CD4-positive, alpha-beta memory T cell (primary cell): ENCODE results near the gene RFTN1. TPM values are rescaled to one million over a fixed set of nuclear protein-coding genes. Genes with fewer than 3 reads are reported as not detected.
A peak's percentile ranks its signal among the peaks of the same experiment; 100 is the strongest.

Experiments used
- CTCF ChIA-PET: fragments of 350-600 bp; sonication (Branson Sonifier 250); formaldehyde crosslinking; loops from one replicate; lab custom pipeline; 2021; ENCODE audit warnings: inconsistent platforms; ENCODE audit not compliant: partially characterized antibody; lab: Charles Lee
- POLR2A ChIA-PET: fragments of 350-600 bp; sonication (Branson Sonifier 250); formaldehyde crosslinking; loops from one replicate; lab custom pipeline; 2021; ENCODE audit not compliant: partially characterized antibody; lab: Charles Lee
- DNase-seq, 5 donors: peaks; one replicate each; pipeline versions ENCODE4 v3.0.0 to v3.0.0-alpha.2; 2020 to 2022; ENCODE audit warnings: mixed read lengths in 1 of 5
- H3K27ac ChIP-seq: one replicate; pipeline ENCODE4 v1.7.0; 2013; ENCODE audit warnings: low read depth, low read length
- H3K27me3 ChIP-seq: 2 replicates; pipeline ENCODE4 v1.7.0; 2013; ENCODE audit warnings: mild to moderate bottlenecking, low read length, moderate library complexity; ENCODE audit not compliant: insufficient read depth
- H3K36me3 ChIP-seq: 2 replicates; pipeline ENCODE4 v1.7.0; 2013; ENCODE audit warnings: mild to moderate bottlenecking, low read length, moderate library complexity; ENCODE audit not compliant: insufficient read depth
- H3K4me1 ChIP-seq: 2 replicates; pipeline ENCODE4 v1.7.0; 2013; ENCODE audit warnings: mild to moderate bottlenecking, low read length, moderate library complexity; ENCODE audit not compliant: insufficient read depth
- H3K4me3 ChIP-seq, 2 donors: one replicate each; pipeline ENCODE4 v1.7.0; 2013; ENCODE audit warnings: low read length in 2 of 2, mild to moderate bottlenecking in 1 of 2
- H3K9me3 ChIP-seq, 2 donors: one replicate each; pipeline ENCODE4 v1.7.0; 2013; ENCODE audit warnings: low read length in 2 of 2, control low read depth in 1 of 2; ENCODE audit not compliant: control insufficient read depth in 1 of 2
- H3K27ac Mint-ChIP-seq, 7 donors: one replicate each; pipeline ENCODE4 v1.8.0; 2020 to 2021; ENCODE audit warnings: mixed read lengths in 7 of 7, mild to moderate bottlenecking in 6 of 7, inconsistent platforms in 3 of 7, moderate library complexity in 3 of 7
- H3K27me3 Mint-ChIP-seq, 2 donors: one replicate each; pipeline ENCODE4 v1.8.0; 2020 to 2021; ENCODE audit warnings: mixed read lengths in 2 of 2
- H3K36me3 Mint-ChIP-seq, 2 donors: one replicate each; pipeline ENCODE4 v1.8.0; 2020 to 2021; ENCODE audit warnings: mixed read lengths in 2 of 2, inconsistent platforms in 1 of 2, mild to moderate bottlenecking in 1 of 2
- H3K4me1 Mint-ChIP-seq, 4 donors: one replicate each; pipeline ENCODE4 v1.8.0; 2020 to 2021; ENCODE audit warnings: mixed read lengths in 4 of 4, mild to moderate bottlenecking in 1 of 4
- H3K4me3 Mint-ChIP-seq, 8 donors: one replicate each; pipeline ENCODE4 v1.8.0; 2020 to 2021; ENCODE audit warnings: mixed read lengths in 8 of 8, mild to moderate bottlenecking in 7 of 8, moderate library complexity in 6 of 8, inconsistent platforms in 3 of 8
- H3K9me3 Mint-ChIP-seq, 8 donors: one replicate each; pipeline ENCODE4 v1.8.0; 2020 to 2021; ENCODE audit warnings: mixed read lengths in 8 of 8, mild to moderate bottlenecking in 5 of 8, inconsistent platforms in 3 of 8, moderate library complexity in 1 of 8
- intact Hi-C: fragments of 100-400 bp; cut with micrococcal nuclease; formaldehyde crosslinking; loops from one replicate; pipeline ENCODE4 v1.15.1; 2023
- polyA plus RNA-seq, 2 donors: library from polyadenylated mRNA; unstranded; fragments of 300-500 nt; fragmentation: Illumina TruSeq; gene quantifications; one replicate each; pipeline ENCODE4 v1.2.3, GENCODE V29; 2021
- total RNA-seq, 2 experiments: library from RNA; stranded (reverse); gene quantifications; one replicate each; pipeline ENCODE4 v1.2.3, GENCODE V29; 2021

RFTN1 gene
- total and polyA plus RNA-seq, 4 experiments from 2014 or later, result 38.3 to 59.7 (median 52.0) TPM

- H3K4me1 Mint-ChIP-seq, result peaks cover 35 to 72% (median 58%) of the 10 kb centered on the region in 4 donors
- peaks cover 10% of the 10 kb centered on the region for H3K36me3 ChIP-seq
- CTCF ChIA-PET, result interaction anchor here (1.4 kb wide), 1 partner anchor 53 kb away, joined by 3 read pairs; no protein-coding TSS in a partner anchor
- peaks cover 0 to 3% (median 0%) of the 10 kb centered on the region in 8 donors for H3K9me3 Mint-ChIP-seq
- H3K9me3 ChIP-seq, result no peaks in the 10 kb centered on the region
- no peak overlapping the region for H3K27ac ChIP-seq
- peaks cover 34% of the 10 kb centered on the region for H3K4me1 ChIP-seq
- peaks cover 56 to 69% of the 10 kb centered on the region in 2 donors for H3K36me3 Mint-ChIP-seq
- peak overlapping the region; percentile 49 to 81 (median 73) for H3K27ac Mint-ChIP-seq
- H3K4me3 Mint-ChIP-seq, result no peak overlapping the region
- no peaks in the 10 kb centered on the region for H3K27me3 ChIP-seq
- DNase-seq, result no peak
- no peaks in the 10 kb centered on the region for H3K27me3 Mint-ChIP-seq
- POLR2A ChIA-PET, result interaction anchor here (1.2 kb wide), 1 partner anchor 78 kb away, joined by 3 read pairs; the partner anchor contains the start of gene OXNAD1
- no peak overlapping the region for H3K4me3 ChIP-seq
- intact Hi-C loops, result no loop called here
Measured at GRCh38 chr3:16343101-16343500, 170.4 kb downstream of the RFTN1 start.

GRCh38 chr3:16338999-16339398 is 174.5 kb downstream of the RFTN1 start:
- peak overlapping the region in 4 of 8 donors; percentile 58 to 71 (median 62) for H3K4me3 Mint-ChIP-seq
- H3K4me1 ChIP-seq, result peaks cover 48% of the 10 kb centered on the region
- peaks cover 38 to 64% of the 10 kb centered on the region in 2 donors for H3K36me3 Mint-ChIP-seq
- ChIA-PET POLR2A (interaction anchor here (0.7 to 3.6 kb wide), 13 partner anchors 8 to 174 kb away, joined by 3 to 27 read pairs (median 6); partner anchors contain the start of genes OXNAD1 and RFTN1), CTCF (interaction anchor here (0.8 to 3.6 kb wide), 7 partner anchors 19 to 173 kb away, joined by 3 to 27 read pairs (median 6); partner anchors contain the start of genes DPH3 and OXNAD1)
- peaks cover 11% of the 10 kb centered on the region for H3K36me3 ChIP-seq
- H3K27me3 ChIP-seq, result no peaks in the 10 kb centered on the region
- no peaks in the 10 kb centered on the region for H3K9me3 ChIP-seq
- intact Hi-C loops, result loop anchor here (1.0 to 2.0 kb wide), 2 partner anchors 27 to 174 kb away; partner anchors contain the start of gene RFTN1
- peak; percentile 22 to 60 (median 28) for DNase-seq
- no peak overlapping the region for H3K4me3 ChIP-seq
- H3K9me3 Mint-ChIP-seq, result peaks cover 0 to 3% (median 0%) of the 10 kb centered on the region in 8 donors
- H3K4me1 Mint-ChIP-seq, result peaks cover 44 to 81% (median 63%) of the 10 kb centered on the region in 4 donors
- H3K27me3 Mint-ChIP-seq, result no peaks in the 10 kb centered on the region
- H3K27ac ChIP-seq, result peak overlapping the region; percentile 23
- H3K27ac Mint-ChIP-seq, result peak overlapping the region; percentile 71 to 94 (median 86)

GRCh38 chr3:16337856-16338540 is 175.5 kb downstream of the RFTN1 start:
- H3K9me3 ChIP-seq, result no peaks in the 10 kb centered on the region
- no peaks in the 10 kb centered on the region for H3K27me3 ChIP-seq
- no peaks in the 10 kb centered on the region for H3K27me3 Mint-ChIP-seq
- POLR2A ChIA-PET, result interaction anchor here (0.6 to 3.6 kb wide), 16 partner anchors 9 to 175 kb away, joined by 3 to 27 read pairs (median 6); partner anchors contain the start of genes OXNAD1 and RFTN1
- DNase-seq, result peak; percentile 47 to 67 (median 60)
- intact Hi-C loops, result loop anchor here (1.0 to 2.0 kb wide), 2 partner anchors 26 to 175 kb away; partner anchors contain the start of gene RFTN1
- peaks cover 6% of the 10 kb centered on the region for H3K36me3 ChIP-seq
- peak overlapping the region; percentile 71 to 94 (median 86) for H3K27ac Mint-ChIP-seq
- peaks cover 30 to 60% of the 10 kb centered on the region in 2 donors for H3K36me3 Mint-ChIP-seq
- H3K4me1 Mint-ChIP-seq, result peaks cover 39 to 72% (median 54%) of the 10 kb centered on the region in 4 donors
- peak overlapping the region; percentile 11 to 72 (median 70) for H3K4me3 Mint-ChIP-seq
- H3K9me3 Mint-ChIP-seq, result peaks cover 0 to 2% (median 0%) of the 10 kb centered on the region in 8 donors
- peaks cover 39% of the 10 kb centered on the region for H3K4me1 ChIP-seq
- CTCF ChIA-PET, result interaction anchor here (0.8 to 3.6 kb wide), 8 partner anchors 18 to 174 kb away, joined by 3 to 27 read pairs (median 6); partner anchors contain the start of genes DPH3 and OXNAD1
- no peak overlapping the region for H3K4me3 ChIP-seq
- peak overlapping the region; percentile 23 for H3K27ac ChIP-seq

GRCh38 chr3:16336825-16337224 is 176.7 kb downstream of the RFTN1 start:
- Mint-ChIP-seq H3K4me1 (peaks cover 43 to 77% (median 53%) of the 10 kb centered on the region in 4 donors), H3K27ac (peak overlapping the region in 5 of 7 donors; percentile 47 to 89 (median 71)), H3K9me3 (peaks cover 0 to 8% (median 0%) of the 10 kb centered on the region in 8 donors), H3K4me3 (peak overlapping the region in 1 of 8 donors; percentile 13), H3K27me3 (no peaks in the 10 kb centered on the region), H3K36me3 (peaks cover 39 to 66% of the 10 kb centered on the region in 2 donors)
- H3K4me1 ChIP-seq, result peaks cover 36% of the 10 kb centered on the region
- H3K9me3 ChIP-seq, result no peaks in the 10 kb centered on the region
- CTCF ChIA-PET, result interaction anchor here (0.7 to 3.6 kb wide), 6 partner anchors 9 to 213 kb away, joined by 3 to 27 read pairs (median 4); no protein-coding TSS in a partner anchor
- no peak overlapping the region for H3K4me3 ChIP-seq
- POLR2A ChIA-PET, result interaction anchor here (0.8 to 3.6 kb wide), 6 partner anchors 20 to 175 kb away, joined by 3 to 27 read pairs (median 8); partner anchors contain the start of genes DPH3 and OXNAD1
- H3K27ac ChIP-seq, result no peak overlapping the region
- H3K27me3 ChIP-seq, result no peaks in the 10 kb centered on the region
- no peak for DNase-seq
- peaks cover 6% of the 10 kb centered on the region for H3K36me3 ChIP-seq
- intact Hi-C loops, result no loop called here

GRCh38 chr3:16335772-16336645 is 177.5 kb downstream of the RFTN1 start:
- peaks cover 36% of the 10 kb centered on the region for H3K4me1 ChIP-seq
- no peak for DNase-seq
- H3K4me1 Mint-ChIP-seq, result peaks cover 46 to 74% (median 53%) of the 10 kb centered on the region in 4 donors
- CTCF ChIA-PET, result interaction anchor here (1.3 to 3.6 kb wide), 5 partner anchors 8 to 214 kb away, joined by 4 to 27 read pairs (median 4); no protein-coding TSS in a partner anchor
- peak overlapping the region in 1 of 8 donors; percentile 25 for H3K4me3 Mint-ChIP-seq
- peaks cover 0 to 5% of the 10 kb centered on the region in 2 donors for H3K9me3 ChIP-seq
- H3K27me3 ChIP-seq, result no peaks in the 10 kb centered on the region
- intact Hi-C loops, result no loop called here
- peaks cover 45 to 71% of the 10 kb centered on the region in 2 donors for H3K36me3 Mint-ChIP-seq
- peaks cover 0 to 16% (median 5%) of the 10 kb centered on the region in 8 donors for H3K9me3 Mint-ChIP-seq
- no peak overlapping the region for H3K27ac ChIP-seq
- no peak overlapping the region for H3K4me3 ChIP-seq
- POLR2A ChIA-PET, result interaction anchor here (0.8 to 3.6 kb wide), 4 partner anchors 23 to 71 kb away, joined by 3 to 27 read pairs (median 13); partner anchors contain the start of genes DPH3 and OXNAD1
- H3K27me3 Mint-ChIP-seq, result no peaks in the 10 kb centered on the region
- H3K36me3 ChIP-seq, result peaks cover 11% of the 10 kb centered on the region
- peak overlapping the region in 6 of 7 donors; percentile 58 to 84 (median 70) for H3K27ac Mint-ChIP-seq

GRCh38 chr3:16335333-16335732 is 178.2 kb downstream of the RFTN1 start:
- POLR2A ChIA-PET, result no interaction called here

More at GRCh38 chr3:16335333-16335732, 178.2 kb downstream of the RFTN1 start:
- Histone ChIP-seq H3K4me3 (no peak overlapping the region), H3K9me3 (peaks cover 0 to 5% of the 10 kb centered on the region in 2 donors), H3K36me3 (peaks cover 11% of the 10 kb centered on the region), H3K27ac (no peak overlapping the region), H3K4me1 (peaks cover 36% of the 10 kb centered on the region), H3K27me3 (no peaks in the 10 kb centered on the region)
- Mint-ChIP-seq H3K4me3 (peak overlapping the region in 1 of 8 donors; percentile 17), H3K9me3 (peaks cover 0 to 16% (median 9%) of the 10 kb centered on the region in 8 donors), H3K27ac (peak overlapping the region; percentile 66 to 87 (median 80)), H3K36me3 (peaks cover 47 to 73% of the 10 kb centered on the region in 2 donors), H3K27me3 (no peaks in the 10 kb centered on the region), H3K4me1 (peaks cover 42 to 69% (median 51%) of the 10 kb centered on the region in 4 donors)
- no peak for DNase-seq
- CTCF ChIA-PET, result no interaction called here
- intact Hi-C loops, result no loop called here
